ENCODE data around the gene TRIO.

TRIO gene

GRCh38 chr5:14183187-14183939 is 40.2 kb downstream of the TRIO start:
- DNase-seq (ENCODE audit: low read depth in 2 of 2) = peak in 1 of 2 donors; percentile 56
- H3K4me3 ChIP-seq (replicated peaks in 1 of 2; ENCODE audit: low read depth in 2 of 2, low read length in 2 of 2) = peak overlapping the region in 1 of 2 donors; percentile 31
- TF ChIP-seq, protein P1, sequence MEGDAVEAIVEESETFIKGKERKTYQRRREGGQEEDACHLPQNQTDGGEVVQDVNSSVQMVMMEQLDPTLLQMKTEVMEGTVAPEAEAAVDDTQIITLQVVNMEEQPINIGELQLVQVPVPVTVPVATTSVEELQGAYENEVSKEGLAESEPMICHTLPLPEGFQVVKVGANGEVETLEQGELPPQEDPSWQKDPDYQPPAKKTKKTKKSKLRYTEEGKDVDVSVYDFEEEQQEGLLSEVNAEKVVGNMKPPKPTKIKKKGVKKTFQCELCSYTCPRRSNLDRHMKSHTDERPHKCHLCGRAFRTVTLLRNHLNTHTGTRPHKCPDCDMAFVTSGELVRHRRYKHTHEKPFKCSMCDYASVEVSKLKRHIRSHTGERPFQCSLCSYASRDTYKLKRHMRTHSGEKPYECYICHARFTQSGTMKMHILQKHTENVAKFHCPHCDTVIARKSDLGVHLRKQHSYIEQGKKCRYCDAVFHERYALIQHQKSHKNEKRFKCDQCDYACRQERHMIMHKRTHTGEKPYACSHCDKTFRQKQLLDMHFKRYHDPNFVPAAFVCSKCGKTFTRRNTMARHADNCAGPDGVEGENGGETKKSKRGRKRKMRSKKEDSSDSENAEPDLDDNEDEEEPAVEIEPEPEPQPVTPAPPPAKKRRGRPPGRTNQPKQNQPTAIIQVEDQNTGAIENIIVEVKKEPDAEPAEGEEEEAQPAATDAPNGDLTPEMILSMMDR (IDR thresholded peaks at IDR 0.05; ENCODE audit: low read depth, low read length) = no peak

GRCh38 chr5:14184082-14184481 is 40.9 kb downstream of the TRIO start:
- peak in 1 of 2 donors; percentile 58 for DNase-seq (ENCODE audit: low read depth in 2 of 2)
- TF ChIP-seq, protein P1 (IDR thresholded peaks at IDR 0.05; ENCODE audit: low read depth, low read length) = no peak
- H3K4me3 ChIP-seq (replicated peaks in 1 of 2; ENCODE audit: low read depth in 2 of 2, low read length in 2 of 2) = peak overlapping the region in 1 of 2 donors; percentile 31

DNA sequence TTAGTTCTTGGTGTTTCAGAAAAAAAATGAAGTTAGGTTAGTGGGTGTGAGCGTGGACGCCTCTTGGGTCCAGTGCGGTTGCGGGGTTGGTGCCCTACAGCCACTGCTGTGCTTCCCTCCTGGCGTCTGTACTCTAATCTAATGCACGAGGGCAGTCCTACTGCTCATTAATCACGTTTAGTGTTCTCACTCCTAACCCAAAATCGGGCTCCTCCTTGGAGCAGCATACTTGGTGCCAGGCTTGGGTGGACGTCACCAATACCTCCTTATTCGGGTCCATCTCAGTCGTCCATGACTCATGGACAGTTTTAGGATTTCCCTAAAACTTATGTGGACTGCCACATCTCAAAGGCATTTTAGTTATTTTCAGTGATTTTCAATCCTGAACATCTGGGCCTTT is 41.6 kb downstream of the TRIO start:
- DNase-seq (ENCODE audit: low read depth in 2 of 2) = peak; percentile 35 to 86
- TF ChIP-seq, protein P1 (IDR thresholded peaks at IDR 0.05; ENCODE audit: low read depth, low read length) = no peak
- no peak overlapping the region for H3K4me3 ChIP-seq (replicated peaks in 1 of 2; ENCODE audit: low read depth in 2 of 2, low read length in 2 of 2)

DNA sequence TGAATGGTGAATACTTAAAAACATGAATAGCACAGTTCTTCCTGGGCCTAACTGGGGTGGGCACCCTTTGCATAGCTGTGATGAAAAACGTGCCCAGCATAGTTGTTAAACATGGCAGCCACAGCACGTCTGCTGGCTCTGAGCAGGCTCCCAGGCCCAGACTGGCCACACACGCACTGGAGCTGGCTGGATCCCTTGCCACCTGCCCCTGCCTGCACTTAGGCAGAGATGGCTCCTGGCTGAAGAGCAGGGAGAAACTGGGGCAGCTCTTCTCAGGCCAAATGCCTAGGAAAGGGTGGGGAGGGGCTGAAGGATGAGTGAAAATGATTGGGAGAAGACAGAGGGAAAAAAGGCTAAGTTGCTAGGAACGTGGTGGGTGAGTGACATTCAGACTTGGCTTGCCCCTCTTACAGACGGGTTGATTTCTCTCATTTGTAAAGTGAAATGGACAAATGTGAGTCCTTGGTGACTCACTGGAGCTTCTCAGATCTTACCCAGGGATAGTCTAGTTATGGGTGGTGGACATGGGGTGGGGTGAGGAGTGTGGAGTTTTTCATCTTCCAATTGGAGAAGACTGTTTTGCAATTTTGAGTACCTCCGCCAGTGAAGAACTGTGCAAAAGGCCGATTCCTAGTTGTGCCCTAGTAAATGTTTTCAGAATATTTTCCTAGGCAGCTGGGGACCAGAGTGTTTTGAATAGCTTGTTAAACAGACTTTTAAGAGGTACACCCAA is 42.4 kb downstream of the TRIO start:
- TF ChIP-seq, protein P1 (IDR thresholded peaks at IDR 0.05; ENCODE audit: low read depth, low read length) = no peak
- DNase-seq (ENCODE audit: low read depth in 2 of 2) = peak; percentile 73 to 92
- H3K4me3 ChIP-seq (replicated peaks in 1 of 2; ENCODE audit: low read depth in 2 of 2, low read length in 2 of 2) = peak overlapping the region in 1 of 2 donors; percentile 9

GRCh38 chr5:14186059-14186830 is 43.1 kb downstream of the TRIO start:
- TF ChIP-seq, protein P1 (IDR thresholded peaks at IDR 0.05; ENCODE audit: low read depth, low read length) = no peak
- peak; percentile 66 to 91 for DNase-seq (ENCODE audit: low read depth in 2 of 2)

GRCh38 chr5:14187157-14187556 is 44.0 kb downstream of the TRIO start:
- DNase-seq (ENCODE audit: low read depth in 2 of 2) = no peak
- H3K4me3 ChIP-seq (replicated peaks in 1 of 2; ENCODE audit: low read depth in 2 of 2, low read length in 2 of 2) = no peak overlapping the region
- TF ChIP-seq, protein P1 (IDR thresholded peaks at IDR 0.05; ENCODE audit: low read depth, low read length) = no peak

More at GRCh38 chr5:14186059-14186830, 43.1 kb downstream of the TRIO start:
- H3K4me3 ChIP-seq (replicated peaks in 1 of 2; ENCODE audit: low read depth in 2 of 2, low read length in 2 of 2) = no peak overlapping the region

All from cardiac fibroblast (primary cell).